HL-60/S4 treated with phorbol 12-myristate 13-acetate at 8.2 ng/mL for 4 days and 3 days (cell line): ENCODE measurements around the gene TRIM51G.
"Not testable (repeated sequence)": the region's sequence is repeated elsewhere in the genome, so short reads cannot be mapped to it uniquely, and the experiment has no call there.

Source experiments
- in situ Hi-C: fragments of 300-500 bp; cut with MboI; formaldehyde crosslinking; loops from 2 replicates; pipeline ENCODE4 v1.15.0; 2022; ENCODE audit warnings: low sequenced_read_pairs

TRIM51G gene

GRCh38 chr11:48983785-48984184 lies at the start of gene TRIM51G:
TRIM51G (minus strand) TSS chr11:48983885; CDS start chr11:48981695, 2,190 bp downstream.
- in situ Hi-C loops = not testable (repeated sequence)

GRCh38 chr11:49028523-49028922 lies 44.8 kb upstream of the TRIM51G start, which contains the start of gene TRIM49B:
TRIM49B (plus strand) TSS chr11:49028823; CDS start chr11:49031600, 2,777 bp downstream.
- in situ Hi-C loops = not testable (repeated sequence)

- in situ Hi-C loops = not testable (repeated sequence)
Observed at GRCh38 chr11:48968592-48968991, 15.1 kb downstream of the TRIM51G start.

- in situ Hi-C loops = not testable (repeated sequence)
Observed at GRCh38 chr11:48955315-48956049, 28.2 kb downstream of the TRIM51G start.

- in situ Hi-C loops = not testable (repeated sequence)
Observed at GRCh38 chr11:48945796-48946195, 37.9 kb downstream of the TRIM51G start.
